ENCODE data around the gene FAM32A.

The FAM32A gene

GRCh38 chr19:16185123-16185767 is at the start of gene FAM32A:
FAM32A (plus strand) TSS chr19:16185410; CDS start chr19:16185443, 33 bp downstream.
- H3K27me3 Mint-ChIP-seq, result no peaks in the 10 kb centered on the region
- H3K27ac Mint-ChIP-seq, result peak within 1 kb of the TSS; percentile 98
- H3K9me3 Mint-ChIP-seq, result no peaks in the 10 kb centered on the region
- H3K36me3 Mint-ChIP-seq, result peaks cover 12% of the 10 kb centered on the region
- H3K4me1 Mint-ChIP-seq, result peaks cover 40% of the 10 kb centered on the region
- peak within 1 kb of the TSS; percentile 98 for H3K4me3 Mint-ChIP-seq

DNA sequence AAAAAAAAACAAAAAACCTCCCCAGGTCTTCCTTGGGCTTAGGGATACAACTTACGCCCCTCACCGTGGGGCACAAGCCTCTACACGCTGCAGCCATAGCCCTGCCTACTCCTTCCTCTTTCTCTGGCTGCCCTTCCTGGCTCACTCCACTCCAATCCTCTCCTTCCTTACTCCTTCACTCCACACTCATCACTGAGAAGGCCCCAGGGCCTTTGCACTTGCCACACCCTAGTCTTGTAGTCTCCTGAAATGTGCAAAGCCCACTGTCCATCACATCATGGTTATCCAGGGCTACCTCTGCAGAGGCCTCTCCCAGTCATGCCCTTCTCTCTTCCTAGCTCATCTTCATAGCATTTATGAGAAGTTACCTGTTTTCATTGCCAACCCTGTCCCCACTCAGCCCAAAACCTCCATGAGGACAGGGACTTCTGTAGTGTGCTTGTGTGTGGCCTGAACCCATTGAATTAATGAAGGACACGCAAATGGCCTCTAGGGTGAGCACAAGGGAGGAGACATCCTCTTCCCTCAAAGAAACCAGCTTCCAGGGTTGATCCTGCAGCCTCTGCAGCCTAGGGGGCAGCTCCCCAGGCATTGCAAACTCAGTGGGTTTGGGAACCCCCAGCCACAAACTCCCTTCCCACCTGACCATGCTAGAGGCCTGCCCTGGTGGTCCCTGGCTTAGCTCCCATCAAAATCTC is 49.6 kb upstream of the FAM32A start:
- H3K4me3 Mint-ChIP-seq, result no peak overlapping the region
- peaks cover 23% of the 10 kb centered on the region for H3K36me3 Mint-ChIP-seq
- H3K27me3 Mint-ChIP-seq, result no peaks in the 10 kb centered on the region
- H3K27ac Mint-ChIP-seq, result no peak overlapping the region
- H3K4me1 Mint-ChIP-seq, result peaks cover 4% of the 10 kb centered on the region
- H3K9me3 Mint-ChIP-seq, result no peaks in the 10 kb centered on the region

- Mint-ChIP-seq H3K27ac (peak overlapping the region; percentile 63), H3K4me1 (peaks cover 4% of the 10 kb centered on the region), H3K4me3 (no peak overlapping the region), H3K36me3 (peaks cover 19% of the 10 kb centered on the region), H3K9me3 (no peaks in the 10 kb centered on the region), H3K27me3 (no peaks in the 10 kb centered on the region)
Observed at GRCh38 chr19:16136185-16136999, 48.8 kb upstream of the FAM32A start.

DNA sequence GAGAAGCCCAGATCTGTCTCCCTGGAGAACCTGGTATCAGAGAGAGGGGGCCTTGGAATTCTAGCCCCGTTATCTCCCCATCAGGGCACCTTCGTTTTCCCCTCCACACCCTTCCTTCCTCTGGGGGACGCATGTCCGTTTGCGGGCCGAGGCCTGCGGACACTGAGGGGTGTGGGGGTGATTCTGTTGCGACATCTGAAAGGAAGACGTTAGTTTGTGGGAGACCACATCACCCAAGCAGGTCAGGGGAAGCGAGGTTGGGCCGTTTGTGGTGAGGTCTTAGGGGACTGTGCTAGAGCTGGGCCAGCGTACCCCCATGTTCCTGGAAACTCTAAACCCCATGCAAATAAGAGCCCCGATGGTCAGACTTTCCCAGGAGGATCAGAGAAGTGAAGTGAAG is 45.5 kb upstream of the FAM32A start:
- H3K4me1 Mint-ChIP-seq, result peaks cover 26% of the 10 kb centered on the region
- peak overlapping the region; percentile 4 for H3K27ac Mint-ChIP-seq
- H3K36me3 Mint-ChIP-seq, result peaks cover 4% of the 10 kb centered on the region
- H3K9me3 Mint-ChIP-seq, result no peaks in the 10 kb centered on the region
- no peaks in the 10 kb centered on the region for H3K27me3 Mint-ChIP-seq
- no peak overlapping the region for H3K4me3 Mint-ChIP-seq

- Mint-ChIP-seq H3K4me3 (no peak overlapping the region), H3K36me3 (no peaks in the 10 kb centered on the region), H3K27ac (no peak overlapping the region), H3K4me1 (peaks cover 32% of the 10 kb centered on the region), H3K27me3 (no peaks in the 10 kb centered on the region), H3K9me3 (no peaks in the 10 kb centered on the region)
Observed at GRCh38 chr19:16141043-16141442, 44.2 kb upstream of the FAM32A start.

- peaks cover 37% of the 10 kb centered on the region for H3K4me1 Mint-ChIP-seq
- H3K4me3 Mint-ChIP-seq, result no peak overlapping the region
- no peaks in the 10 kb centered on the region for H3K36me3 Mint-ChIP-seq
- no peaks in the 10 kb centered on the region for H3K27me3 Mint-ChIP-seq
- H3K9me3 Mint-ChIP-seq, result no peaks in the 10 kb centered on the region
- H3K27ac Mint-ChIP-seq, result peak overlapping the region; percentile 68
Observed at GRCh38 chr19:16142032-16142580, 43.1 kb upstream of the FAM32A start.

GRCh38 chr19:16143399-16144215 is 41.6 kb upstream of the FAM32A start, which contains the start of gene HSH2D:
HSH2D (plus strand) TSS chr19:16143685; CDS start chr19:16148751, 5,066 bp downstream.
- H3K36me3 Mint-ChIP-seq, result no peaks in the 10 kb centered on the region
- peak within 1 kb of the TSS; percentile 84 for H3K27ac Mint-ChIP-seq
- no peaks in the 10 kb centered on the region for H3K9me3 Mint-ChIP-seq
- H3K4me1 Mint-ChIP-seq, result peaks cover 37% of the 10 kb centered on the region
- H3K4me3 Mint-ChIP-seq, result peak within 1 kb of the TSS; percentile 89
- no peaks in the 10 kb centered on the region for H3K27me3 Mint-ChIP-seq

DNA sequence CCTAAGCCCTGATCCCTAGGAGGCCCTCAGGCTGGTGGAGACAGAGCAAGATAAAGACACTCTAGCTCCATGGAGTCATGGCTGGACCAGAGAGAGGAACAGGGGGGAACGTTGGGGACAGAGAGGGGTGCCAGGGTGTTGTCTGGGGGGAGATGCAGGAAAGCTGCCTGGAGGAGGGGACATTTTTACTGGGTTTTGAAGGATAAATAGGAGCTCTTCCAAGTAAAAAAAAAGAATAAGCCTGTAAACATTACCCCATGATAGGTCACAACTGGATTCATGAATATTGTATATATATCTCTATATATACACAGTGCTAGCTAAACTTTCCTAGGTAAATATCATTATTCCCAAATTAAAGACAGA is 41.0 kb upstream of the FAM32A start:
- no peaks in the 10 kb centered on the region for H3K27me3 Mint-ChIP-seq
- peak overlapping the region; percentile 89 for H3K4me3 Mint-ChIP-seq
- H3K9me3 Mint-ChIP-seq, result no peaks in the 10 kb centered on the region
- peaks cover 37% of the 10 kb centered on the region for H3K4me1 Mint-ChIP-seq
- peak overlapping the region; percentile 84 for H3K27ac Mint-ChIP-seq
- H3K36me3 Mint-ChIP-seq, result no peaks in the 10 kb centered on the region

- no peaks in the 10 kb centered on the region for H3K9me3 Mint-ChIP-seq
- H3K27me3 Mint-ChIP-seq, result no peaks in the 10 kb centered on the region
- peaks cover 37% of the 10 kb centered on the region for H3K4me1 Mint-ChIP-seq
- no peak overlapping the region for H3K27ac Mint-ChIP-seq
- H3K36me3 Mint-ChIP-seq, result no peaks in the 10 kb centered on the region
- H3K4me3 Mint-ChIP-seq, result peak overlapping the region; percentile 66
Observed at GRCh38 chr19:16146112-16146511, 39.1 kb upstream of the FAM32A start.

GRCh38 chr19:16148443-16149229 is 36.6 kb upstream of the FAM32A start:
- H3K27me3 Mint-ChIP-seq, result no peaks in the 10 kb centered on the region
- H3K36me3 Mint-ChIP-seq, result no peaks in the 10 kb centered on the region
- no peaks in the 10 kb centered on the region for H3K9me3 Mint-ChIP-seq
- peaks cover 26% of the 10 kb centered on the region for H3K4me1 Mint-ChIP-seq
- no peak overlapping the region for H3K4me3 Mint-ChIP-seq
- H3K27ac Mint-ChIP-seq, result peak overlapping the region; percentile 41

- Mint-ChIP-seq H3K9me3 (no peaks in the 10 kb centered on the region), H3K27ac (no peak overlapping the region), H3K36me3 (peaks cover 6% of the 10 kb centered on the region), H3K4me3 (no peak overlapping the region), H3K4me1 (no peaks in the 10 kb centered on the region), H3K27me3 (no peaks in the 10 kb centered on the region)
Observed at GRCh38 chr19:16153582-16154336, 31.5 kb upstream of the FAM32A start.

GRCh38 chr19:16154557-16154956 is 30.7 kb upstream of the FAM32A start:
- H3K27ac Mint-ChIP-seq, result no peak overlapping the region
- peaks cover 6% of the 10 kb centered on the region for H3K36me3 Mint-ChIP-seq
- no peaks in the 10 kb centered on the region for H3K9me3 Mint-ChIP-seq
- H3K4me1 Mint-ChIP-seq, result no peaks in the 10 kb centered on the region
- H3K4me3 Mint-ChIP-seq, result no peak overlapping the region
- no peaks in the 10 kb centered on the region for H3K27me3 Mint-ChIP-seq

DNA sequence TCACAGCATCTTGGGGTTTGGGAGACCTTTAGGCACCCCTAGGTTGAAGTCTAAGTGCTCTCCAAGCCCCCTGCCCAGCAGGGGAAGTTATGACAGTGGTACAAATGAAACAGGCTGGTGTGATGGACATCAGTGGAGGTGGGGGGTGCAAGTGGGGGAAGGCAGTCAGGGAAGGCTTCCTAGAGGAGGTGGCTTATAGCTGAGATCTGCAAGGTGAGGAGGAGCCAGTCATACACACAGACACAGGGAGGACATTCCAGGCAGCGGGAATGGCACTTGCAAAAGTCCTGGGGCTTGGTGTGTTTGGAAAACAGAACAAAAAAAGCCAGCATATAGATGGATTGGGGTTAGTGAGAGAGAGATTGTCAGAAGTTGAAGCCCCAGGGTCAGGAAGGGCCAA is 30.1 kb upstream of the FAM32A start:
- H3K4me1 Mint-ChIP-seq, result no peaks in the 10 kb centered on the region
- H3K9me3 Mint-ChIP-seq, result no peaks in the 10 kb centered on the region
- no peak overlapping the region for H3K4me3 Mint-ChIP-seq
- no peaks in the 10 kb centered on the region for H3K27me3 Mint-ChIP-seq
- H3K36me3 Mint-ChIP-seq, result peaks cover 6% of the 10 kb centered on the region
- peak overlapping the region; percentile 30 for H3K27ac Mint-ChIP-seq

- Mint-ChIP-seq H3K27me3 (no peaks in the 10 kb centered on the region), H3K36me3 (peaks cover 6% of the 10 kb centered on the region), H3K4me3 (no peak overlapping the region), H3K4me1 (peaks cover 11% of the 10 kb centered on the region), H3K27ac (no peak overlapping the region), H3K9me3 (no peaks in the 10 kb centered on the region)
Observed at GRCh38 chr19:16156904-16157303, 28.3 kb upstream of the FAM32A start.
